HEK293T (cell line): ENCODE results near the gene NUP62.

Experiments used
- FOXA1 ChIP-seq: fragments of 450-650 bp; IDR thresholded peaks from 2 replicates; pipeline ENCODE4 v1.6.1; 2016; ENCODE audit warnings: mild to moderate bottlenecking
- HDGF ChIP-seq: fragments of 450-650 bp; IDR thresholded peaks from 2 replicates; pipeline ENCODE4 v1.6.1; 2017; ENCODE audit warnings: antibody characterized with exemption, borderline replicate concordance
- L3MBTL2 ChIP-seq: fragments of 450-650 bp; conservative IDR thresholded peaks from 2 replicates; pipeline ENCODE4 v1.6.1; 2016; ENCODE audit warnings: mild to moderate bottlenecking
- SP1 ChIP-seq: fragments of 450-650 bp; IDR thresholded peaks from 2 replicates; pipeline ENCODE4 v1.6.1; 2017

- no peak for TF ChIP-seq SP1
- no peak for TF ChIP-seq HDGF
- no peak for TF ChIP-seq L3MBTL2
- no peak for TF ChIP-seq FOXA1
These were observed 58.9 kb downstream of the NUP62 start for GRCh38 chr19:49870309-49870901.
